ENCODE measurements around the gene EPHA10.
A peak's percentile ranks its signal among the peaks of the same experiment; 100 is the strongest.

The EPHA10 gene

GRCh38 chr1:37764888-37765441 is at the start of gene EPHA10:
TSS of gene EPHA10 (minus strand) at chr1:37765120. CDS start at chr1:37765066, 54 bp downstream.
- DNase-seq (ENCODE audit: low read depth, low spot score), result no peak

GRCh38 chr1:37814252-37814651 is 49.3 kb upstream of the EPHA10 start:
- no peak for DNase-seq (ENCODE audit: low read depth, low spot score)

- DNase-seq (ENCODE audit: low read depth, low spot score), result no peak
These were observed 48.7 kb upstream of the EPHA10 start for GRCh38 chr1:37813529-37814145.

GRCh38 chr1:37811027-37811655 is 46.2 kb upstream of the EPHA10 start:
- DNase-seq (ENCODE audit: low read depth, low spot score), result no peak

- DNase-seq (ENCODE audit: low read depth, low spot score), result no peak
These were observed 45.0 kb upstream of the EPHA10 start for GRCh38 chr1:37809942-37810341.

GRCh38 chr1:37808369-37809319 is 43.7 kb upstream of the EPHA10 start:
- peak; percentile 51 for DNase-seq (ENCODE audit: low read depth, low spot score)

- peak; percentile 58 for DNase-seq (ENCODE audit: low read depth, low spot score)
These were observed 42.8 kb upstream of the EPHA10 start, which contains the start of the genes C1orf122 and YRDC for GRCh38 chr1:37807555-37808368. TSS of gene C1orf122 (plus strand) at chr1:37807790. CDS start at chr1:37808405, 615 bp downstream. TSS of gene YRDC (minus strand) at chr1:37808208. CDS start at chr1:37808180, 28 bp downstream.

- no peak for DNase-seq (ENCODE audit: low read depth, low spot score)
These were observed 42.3 kb upstream of the EPHA10 start for GRCh38 chr1:37807220-37807554.

- DNase-seq (ENCODE audit: low read depth, low spot score), result no peak
These were observed 37.5 kb upstream of the EPHA10 start for GRCh38 chr1:37802439-37802838.

GRCh38 chr1:37797750-37798345 is 32.9 kb upstream of the EPHA10 start:
- no peak for DNase-seq (ENCODE audit: low read depth, low spot score)

- no peak for DNase-seq (ENCODE audit: low read depth, low spot score)
These were observed 30.6 kb upstream of the EPHA10 start for GRCh38 chr1:37795340-37796125.

- DNase-seq (ENCODE audit: low read depth, low spot score), result no peak
These were observed 29.7 kb upstream of the EPHA10 start for GRCh38 chr1:37794372-37795339.

GRCh38 chr1:37793773-37794371 is 29.0 kb upstream of the EPHA10 start, which contains the start of gene MANEAL:
TSS of gene MANEAL (plus strand) at chr1:37793847. CDS start at chr1:37794183, 336 bp downstream.
- DNase-seq (ENCODE audit: low read depth, low spot score), result no peak

GRCh38 chr1:37792943-37793686 is 28.2 kb upstream of the EPHA10 start:
- no peak for DNase-seq (ENCODE audit: low read depth, low spot score)

- no peak for DNase-seq (ENCODE audit: low read depth, low spot score)
These were observed 17.6 kb upstream of the EPHA10 start for GRCh38 chr1:37782491-37782890.

- DNase-seq (ENCODE audit: low read depth, low spot score), result no peak
These were observed 13.7 kb upstream of the EPHA10 start for GRCh38 chr1:37778654-37779053.

GRCh38 chr1:37776946-37777516 is 12.1 kb upstream of the EPHA10 start:
- no peak for DNase-seq (ENCODE audit: low read depth, low spot score)

Measured in brain pericyte (primary cell).